BLaER1 treated with 17β-estradiol and CSF1 and Interleukin-3, amounts not matched to agents 10 nM and 100 nM (cell line): ENCODE measurements around the gene ENO4.

Experiments
- H3K27ac ChIP-seq, 11 experiments: shearing (Covaris generic); formaldehyde crosslinking; 2 replicates each; pipeline ENCODE4 v1.8.1; 2022
- H3K27me3 ChIP-seq, 11 experiments: shearing (Covaris generic); formaldehyde crosslinking; 2 replicates each; pipeline ENCODE4 v1.8.1; 2022
- H3K36me3 ChIP-seq, 11 experiments: shearing (Covaris generic); formaldehyde crosslinking; 2 replicates each; pipeline ENCODE4 v1.8.1; 2022
- H3K4me1 ChIP-seq, 10 experiments: shearing (Covaris generic); formaldehyde crosslinking; 2 replicates each; pipeline ENCODE4 v1.8.1; 2022
- H3K4me2 ChIP-seq, 11 experiments: shearing (Covaris generic); formaldehyde crosslinking; 2 replicates each; pipeline ENCODE4 v1.8.1; 2022
- H3K4me3 ChIP-seq, 10 experiments: shearing (Covaris generic); formaldehyde crosslinking; 2 replicates each; pipeline ENCODE4 v1.8.1; 2022
- H3K9ac ChIP-seq, 11 experiments: shearing (Covaris generic); formaldehyde crosslinking; 2 replicates each; pipeline ENCODE4 v1.8.1; 2022
- H3K9me3 ChIP-seq, 11 experiments: shearing (Covaris generic); formaldehyde crosslinking; replicated peaks in 1 of 11; 2 replicates each; pipeline ENCODE4 v1.8.1; 2022
- H4K20me1 ChIP-seq, 11 experiments: shearing (Covaris generic); formaldehyde crosslinking; 2 replicates each; pipeline ENCODE4 v1.8.1; 2022
- Cebpa-rat ChIP-seq, 11 experiments: shearing (Covaris generic); IDR thresholded peaks; 2 replicates each; pipeline ENCODE4 v1.8.1; 2022

Gene ENO4

DNA sequence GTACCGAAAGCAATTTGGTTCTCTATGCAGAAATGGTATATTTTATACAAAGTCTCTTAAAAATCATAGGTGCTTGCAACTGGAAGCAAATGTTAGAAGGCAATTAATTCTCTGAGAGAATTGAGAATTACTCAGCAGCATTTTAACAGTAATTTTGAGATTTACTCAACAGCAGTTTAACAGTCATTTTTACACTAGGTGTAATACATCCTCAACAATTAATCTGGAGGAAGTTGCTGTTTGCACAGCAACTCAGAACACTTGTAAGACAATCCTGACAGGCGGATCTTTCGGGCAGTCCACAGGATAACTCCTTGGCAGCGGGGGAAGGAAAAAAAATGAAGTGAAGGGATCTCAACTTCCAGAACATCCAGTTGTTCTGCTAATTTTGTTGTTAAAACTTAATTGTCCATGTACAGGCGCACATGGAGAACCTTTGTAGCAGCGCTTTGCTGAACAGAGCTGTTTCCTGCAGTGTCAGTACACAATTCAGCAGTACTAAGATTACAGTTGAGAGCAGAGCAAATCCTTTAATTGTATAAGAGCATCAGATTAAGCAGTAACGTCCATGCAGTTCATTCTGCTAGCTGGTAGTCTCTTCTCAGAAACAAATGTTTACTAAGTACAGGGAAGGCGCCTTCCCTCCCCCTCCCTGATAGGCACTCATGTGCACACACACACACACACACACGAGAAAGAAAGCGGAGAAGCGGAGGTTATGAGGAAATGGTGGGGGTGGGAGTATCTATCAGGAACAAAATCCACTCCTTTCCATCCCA is 43.8 kb downstream of the ENO4 start:
- H3K27ac ChIP-seq: peak overlapping the region in 2 of 11 experiments; percentile 3 to 20; a peak in 1 of 22 replicates
- peaks cover 32 to 67% (median 55%) of the 10 kb centered on the region in 10 experiments for H3K4me1 ChIP-seq
- no peak for TF ChIP-seq Cebpa-rat (IDR thresholded peaks at IDR 0.05)
- H3K9me3 ChIP-seq: no peaks in the 10 kb centered on the region
- H3K9ac ChIP-seq: no peak overlapping the region; a peak in 2 of 22 replicates
- no peak overlapping the region for H3K4me3 ChIP-seq
- H3K27me3 ChIP-seq: no peaks in the 10 kb centered on the region
- no peaks in the 10 kb centered on the region for H3K36me3 ChIP-seq
- H3K4me2 ChIP-seq: peak overlapping the region; percentile 16 to 85 (median 55); a peak in 21 of 22 replicates
- H4K20me1 ChIP-seq: no peaks in the 10 kb centered on the region

DNA sequence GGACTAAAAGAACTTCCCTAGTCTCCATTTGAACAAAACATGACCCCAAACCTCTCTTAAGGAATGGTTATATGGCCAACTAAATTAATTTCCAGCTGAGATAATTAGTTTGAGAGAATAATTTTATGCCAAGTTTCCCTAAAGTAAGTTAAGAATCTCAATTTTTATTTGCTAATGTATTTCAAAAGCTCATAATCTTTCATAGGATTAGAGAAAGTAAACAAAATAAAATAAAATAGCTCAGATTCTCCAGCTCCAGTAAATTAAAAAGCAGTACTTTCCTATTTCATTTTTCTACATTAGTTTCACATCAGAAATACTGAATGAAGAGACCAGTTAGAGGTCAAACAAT is 44.4 kb downstream of the ENO4 start:
- Histone ChIP-seq H3K27me3 (no peaks in the 10 kb centered on the region), H4K20me1 (no peaks in the 10 kb centered on the region), H3K4me3 (no peak overlapping the region), H3K9ac (no peak overlapping the region; a peak in 1 of 22 replicates), H3K36me3 (no peaks in the 10 kb centered on the region), H3K4me2 (peak overlapping the region; percentile 16 to 85 (median 55); a peak in 19 of 22 replicates), H3K9me3 (no peaks in the 10 kb centered on the region), H3K4me1 (peaks cover 32 to 61% (median 53%) of the 10 kb centered on the region in 10 experiments), H3K27ac (peak overlapping the region in 2 of 11 experiments; percentile 3 to 20; a peak in 1 of 22 replicates)
- TF ChIP-seq Cebpa-rat (IDR thresholded peaks at IDR 0.05): no peak

DNA sequence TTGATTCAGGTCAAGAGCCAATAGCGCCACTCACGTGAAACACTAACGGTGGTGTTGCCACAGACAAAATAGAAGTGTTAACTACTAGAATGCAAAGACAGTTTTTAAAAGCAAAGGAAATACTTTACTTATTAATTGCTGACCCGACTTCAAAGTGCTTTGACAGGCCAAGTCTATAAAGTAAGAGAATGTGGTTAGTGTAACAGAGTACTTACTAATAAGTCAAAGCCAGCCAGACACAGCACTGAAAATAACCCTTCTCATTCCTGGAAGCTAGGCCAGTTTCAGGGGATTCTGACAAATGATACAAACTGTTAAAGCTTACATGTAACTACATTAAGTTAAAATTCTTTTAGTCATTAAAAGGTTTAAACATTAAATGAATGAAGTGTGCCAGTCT is 50.3 kb downstream of the ENO4 start:
- peaks cover 0 to 20% (median 0%) of the 10 kb centered on the region in 11 experiments; a peak in 1 of 22 replicates for H3K36me3 ChIP-seq
- no peak for TF ChIP-seq Cebpa-rat (IDR thresholded peaks at IDR 0.05)

DNA sequence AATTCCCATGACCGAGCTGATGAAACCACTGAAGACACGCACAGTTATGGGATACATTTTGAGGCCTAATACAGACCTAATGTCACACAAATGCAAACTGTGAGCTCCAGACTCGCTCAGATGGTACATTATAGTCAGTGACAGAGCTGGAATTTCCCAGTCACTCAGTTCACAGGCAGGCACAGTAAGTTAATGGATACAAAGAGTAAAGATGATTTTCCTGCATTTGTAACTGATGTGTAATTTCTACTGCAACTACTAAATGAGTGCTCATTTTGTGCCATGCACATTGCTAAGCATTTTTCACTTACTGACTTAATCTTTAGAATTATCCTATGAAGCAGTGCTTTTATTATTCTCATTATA is 56.5 kb downstream of the ENO4 start:
- Histone ChIP-seq H3K9ac (no peak overlapping the region), H3K4me3 (no peak overlapping the region), H3K4me2 (no peak overlapping the region), H3K27me3 (no peaks in the 10 kb centered on the region), H3K36me3 (peaks cover 0 to 33% (median 0%) of the 10 kb centered on the region in 11 experiments; a peak in 2 of 22 replicates), H3K27ac (no peak overlapping the region), H4K20me1 (no peaks in the 10 kb centered on the region), H3K4me1 (0 out of 20 replicates have a peak, but pooled peaks cover 0 to under 1% (median 0%) of the 10 kb centered on the region in 10 experiments), H3K9me3 (no peaks in the 10 kb centered on the region)
- TF ChIP-seq Cebpa-rat (IDR thresholded peaks at IDR 0.05): no peak

More for the DNA sequence above, 50.3 kb downstream of the ENO4 start:
- no peaks in the 10 kb centered on the region for H3K27me3 ChIP-seq
- no peak overlapping the region for H3K27ac ChIP-seq
- no peaks in the 10 kb centered on the region for H4K20me1 ChIP-seq
- peaks cover 0 to 9% (median under 1%) of the 10 kb centered on the region in 10 experiments; a peak in 7 of 20 replicates for H3K4me1 ChIP-seq
- H3K4me3 ChIP-seq: no peak overlapping the region
- no peaks in the 10 kb centered on the region for H3K9me3 ChIP-seq
- no peak overlapping the region for H3K9ac ChIP-seq
- no peak overlapping the region for H3K4me2 ChIP-seq

DNA sequence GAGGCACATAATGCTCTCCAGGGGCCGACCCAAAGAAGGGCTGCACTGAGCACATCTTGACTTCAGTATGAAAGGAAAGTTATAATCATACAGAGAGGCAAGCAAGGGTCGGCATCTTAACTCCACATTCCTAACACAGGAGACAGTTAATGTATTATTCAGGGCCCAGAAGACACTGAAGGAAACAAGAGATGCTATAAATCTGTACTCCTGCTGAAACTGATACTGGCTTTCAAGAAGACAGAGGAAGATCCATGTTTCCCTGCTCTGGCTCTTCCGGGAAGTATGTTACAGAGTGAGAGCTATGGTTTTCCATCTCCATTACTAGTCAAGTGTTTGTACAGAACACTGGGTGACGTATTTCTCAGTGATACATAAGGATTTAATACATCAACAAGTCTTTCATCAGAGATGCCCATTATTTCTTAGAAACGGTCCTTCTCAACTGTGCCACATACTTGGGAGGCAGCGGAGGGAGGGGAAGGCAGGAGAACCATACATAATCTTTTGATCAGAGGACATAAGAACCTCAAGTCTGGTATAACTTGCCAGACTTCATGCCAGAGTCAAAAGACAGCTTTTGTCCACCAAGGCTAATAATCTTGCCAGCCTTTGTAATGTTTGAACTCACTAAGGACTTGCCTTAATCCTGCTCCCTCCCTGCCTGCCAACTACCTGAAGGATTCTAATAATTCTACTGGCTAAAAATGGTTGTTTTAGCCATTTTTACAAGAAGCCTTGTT is 58.1 kb downstream of the ENO4 start:
- TF ChIP-seq Cebpa-rat (IDR thresholded peaks at IDR 0.05): no peak
- Histone ChIP-seq H3K27ac (no peak overlapping the region), H3K4me2 (no peak overlapping the region), H4K20me1 (no peaks in the 10 kb centered on the region), H3K9ac (no peak overlapping the region), H3K36me3 (peaks cover 0 to 44% (median 0%) of the 10 kb centered on the region in 11 experiments; a peak in 3 of 22 replicates), H3K27me3 (no peaks in the 10 kb centered on the region), H3K9me3 (no peaks in the 10 kb centered on the region), H3K4me1 (no peaks in the 10 kb centered on the region), H3K4me3 (no peak overlapping the region)

DNA sequence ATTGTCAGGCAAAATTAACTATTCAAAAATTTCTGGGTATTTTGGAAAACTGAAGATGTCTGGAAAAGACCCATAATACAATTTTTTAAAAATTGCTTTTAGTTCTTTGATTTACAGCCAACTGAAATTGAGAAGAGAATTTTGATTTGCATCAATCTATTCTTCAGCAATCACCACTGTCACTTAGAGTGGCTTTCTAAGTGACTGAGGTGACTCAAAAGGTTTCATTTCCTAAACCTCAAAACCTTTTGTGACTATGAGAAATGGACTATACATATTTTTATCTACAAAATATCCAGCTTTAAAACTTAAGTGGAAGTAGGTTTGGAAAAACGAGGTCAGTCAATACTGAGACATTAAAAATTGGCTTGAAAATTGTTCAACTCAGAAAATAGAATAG is 60.0 kb downstream of the ENO4 start:
- Histone ChIP-seq H3K27me3 (no peaks in the 10 kb centered on the region), H3K9ac (no peak overlapping the region), H3K27ac (no peak overlapping the region), H3K4me1 (no peaks in the 10 kb centered on the region), H3K4me3 (no peak overlapping the region), H3K9me3 (no peaks in the 10 kb centered on the region), H3K4me2 (no peak overlapping the region), H4K20me1 (no peaks in the 10 kb centered on the region), H3K36me3 (peaks cover 0 to 42% (median 0%) of the 10 kb centered on the region in 11 experiments; a peak in 3 of 22 replicates)
- TF ChIP-seq Cebpa-rat (IDR thresholded peaks at IDR 0.05): no peak

DNA sequence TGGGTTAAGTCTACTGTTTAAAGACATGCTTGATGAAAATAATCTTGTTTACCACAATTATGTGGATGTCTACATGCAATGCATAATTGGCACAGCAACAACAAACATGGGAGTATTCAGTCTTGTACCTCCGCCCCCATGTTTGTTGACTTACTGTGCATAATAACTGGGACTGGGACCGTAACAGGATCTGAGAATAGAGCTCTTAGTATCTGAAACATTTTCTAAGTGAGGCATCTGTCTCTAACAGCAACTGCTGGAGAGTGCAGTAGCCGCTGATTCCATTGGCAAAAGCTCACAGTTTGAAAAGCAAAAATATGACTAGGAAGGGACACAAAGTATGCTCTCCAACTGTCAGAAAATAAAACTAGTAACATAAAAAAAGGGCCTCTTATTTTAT is 61.6 kb downstream of the ENO4 start:
- no peak overlapping the region for H3K9ac ChIP-seq
- H4K20me1 ChIP-seq: no peaks in the 10 kb centered on the region
- no peaks in the 10 kb centered on the region for H3K27me3 ChIP-seq
- no peaks in the 10 kb centered on the region for H3K9me3 ChIP-seq
- no peak overlapping the region for H3K4me3 ChIP-seq
- H3K36me3 ChIP-seq: peaks cover 0 to 37% (median 0%) of the 10 kb centered on the region in 11 experiments; a peak in 3 of 22 replicates
- H3K4me2 ChIP-seq: no peak overlapping the region
- H3K27ac ChIP-seq: no peak overlapping the region
- H3K4me1 ChIP-seq: 0 out of 20 replicates have a peak, but pooled peaks cover 0 to 6% (median 0%) of the 10 kb centered on the region in 10 experiments
- TF ChIP-seq Cebpa-rat (IDR thresholded peaks at IDR 0.05): no peak

DNA sequence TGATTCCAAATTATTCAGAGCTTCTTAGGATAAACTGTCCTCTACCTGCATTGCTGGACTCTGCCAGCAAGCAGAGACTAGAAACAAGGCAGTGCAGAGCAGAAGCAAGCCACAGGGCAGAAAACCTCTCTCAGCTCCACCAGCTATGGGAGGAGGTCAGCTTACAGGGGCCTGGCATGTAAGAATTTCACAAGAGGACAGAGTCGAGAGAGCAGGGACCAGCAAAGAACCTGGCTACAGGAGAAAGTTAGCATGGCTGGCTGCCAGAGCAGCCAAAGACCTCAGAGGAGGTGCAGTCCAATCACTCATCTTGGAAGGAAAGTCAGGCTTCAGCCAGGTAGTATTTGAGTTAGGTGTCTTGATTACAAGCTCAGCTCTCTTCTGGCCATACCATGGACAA is 62.9 kb downstream of the ENO4 start:
- no peak overlapping the region for H3K4me3 ChIP-seq
- no peak overlapping the region for H3K9ac ChIP-seq
- H3K36me3 ChIP-seq: peaks cover 0 to 25% (median 0%) of the 10 kb centered on the region in 11 experiments; a peak in 3 of 22 replicates
- no peaks in the 10 kb centered on the region for H3K9me3 ChIP-seq
- 0 out of 20 replicates have a peak, but pooled peaks cover 0 to 6% (median 0%) of the 10 kb centered on the region in 10 experiments for H3K4me1 ChIP-seq
- no peaks in the 10 kb centered on the region for H3K27me3 ChIP-seq
- no peaks in the 10 kb centered on the region for H4K20me1 ChIP-seq
- TF ChIP-seq Cebpa-rat (IDR thresholded peaks at IDR 0.05): no peak
- H3K27ac ChIP-seq: no peak overlapping the region
- H3K4me2 ChIP-seq: no peak overlapping the region

DNA sequence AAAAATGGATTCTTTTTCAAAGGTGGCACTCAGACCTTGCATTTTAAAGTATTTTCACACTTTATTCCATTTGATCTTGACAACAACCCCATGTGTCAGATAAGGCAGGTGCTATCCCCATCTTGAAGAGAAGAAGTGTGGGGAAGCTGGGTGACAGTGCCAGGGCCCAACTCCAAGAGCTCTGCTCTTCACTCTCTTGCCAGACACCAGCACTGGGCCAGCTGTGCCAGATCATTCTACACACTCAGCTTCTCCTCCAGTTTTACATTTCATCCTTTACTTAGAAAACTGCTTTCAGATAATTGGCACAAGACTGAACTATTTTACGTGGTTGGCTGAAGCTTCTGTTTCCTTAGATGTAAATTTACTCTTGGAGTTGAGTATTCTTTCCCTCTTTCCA is 64.4 kb downstream of the ENO4 start:
- no peak overlapping the region for H3K4me3 ChIP-seq
- 0 out of 20 replicates have a peak, but pooled peaks cover 0 to 6% (median 0%) of the 10 kb centered on the region in 10 experiments for H3K4me1 ChIP-seq

More for the DNA sequence above, 64.4 kb downstream of the ENO4 start:
- Histone ChIP-seq H3K27ac (no peak overlapping the region), H3K36me3 (peaks cover 0 to 23% (median 0%) of the 10 kb centered on the region in 11 experiments; a peak in 2 of 22 replicates), H3K9ac (no peak overlapping the region), H3K27me3 (no peaks in the 10 kb centered on the region), H3K4me2 (no peak overlapping the region), H3K9me3 (no peaks in the 10 kb centered on the region), H4K20me1 (no peaks in the 10 kb centered on the region)
- no peak for TF ChIP-seq Cebpa-rat (IDR thresholded peaks at IDR 0.05)
